ENCODE measurements around the gene APOC3. TPM values are rescaled to one million over a fixed set of nuclear protein-coding genes. Genes with fewer than 3 reads are reported as not detected.

The APOC3 gene
- total RNA-seq, 2 donors from 2014 or later, result 7.3 TPM; not detected in 1

GRCh38 chr11:116857316-116857715 is 27.6 kb downstream of the APOC3 start:
- Histone ChIP-seq H3K27me3 (no peaks in the 10 kb centered on the region), H3K4me3 (no peak overlapping the region), H3K36me3 (replicated peaks in 1 of 2; ENCODE audit: insufficient read depth in 1 of 2, low read depth in 2 of 2) (peaks cover 0 to 35% of the 10 kb centered on the region in 2 donors), H3K4me1 (no peaks in the 10 kb centered on the region), H3K9me3 (no peaks in the 10 kb centered on the region), H3K27ac (no peak overlapping the region)
- no peak for TF ChIP-seq POLR2A (IDR thresholded peaks at IDR 0.05)
- no peak for TF ChIP-seq CTCF (IDR thresholded peaks at IDR 0.05)
- intact Hi-C loops (cut with DNase I), result no loop called here
- DNase-seq, result no peak
- 80 to 88% methylated on average over 2 of the region's 2 CpGs for WGBS, 2 donors
- no peak for ATAC-seq

- H3K4me1 ChIP-seq, result no peaks in the 10 kb centered on the region
- intact Hi-C loops (cut with DNase I), result no loop called here
- H3K27ac ChIP-seq, result no peak overlapping the region
- TF ChIP-seq POLR2A (IDR thresholded peaks at IDR 0.05), result no peak
- no peak for TF ChIP-seq CTCF (IDR thresholded peaks at IDR 0.05)
- WGBS, 2 donors, result 84 to 96% methylated on average over 4 to 7 of the region's 7 CpGs
- no peaks in the 10 kb centered on the region for H3K9me3 ChIP-seq
- ATAC-seq (no peak), DNase-seq (no peak)
- peaks cover 0 to 38% of the 10 kb centered on the region in 2 donors for H3K36me3 ChIP-seq (replicated peaks in 1 of 2; ENCODE audit: insufficient read depth in 1 of 2, low read depth in 2 of 2)
- no peak overlapping the region for H3K4me3 ChIP-seq
- no peaks in the 10 kb centered on the region for H3K27me3 ChIP-seq
These were observed 28.2 kb downstream of the APOC3 start for GRCh38 chr11:116857936-116858335.

GRCh38 chr11:116859175-116859574 is 29.5 kb downstream of the APOC3 start:
- no peaks in the 10 kb centered on the region for H3K4me1 ChIP-seq
- H3K27ac ChIP-seq, result no peak overlapping the region
- no peaks in the 10 kb centered on the region for H3K9me3 ChIP-seq
- intact Hi-C loops (cut with DNase I), result no loop called here
- H3K36me3 ChIP-seq (replicated peaks in 1 of 2; ENCODE audit: insufficient read depth in 1 of 2, low read depth in 2 of 2), result peaks cover 0 to 40% of the 10 kb centered on the region in 2 donors
- no peaks in the 10 kb centered on the region for H3K27me3 ChIP-seq
- no peak overlapping the region for H3K4me3 ChIP-seq
- 84 to 92% methylated on average over 5 to 8 of the region's 8 CpGs for WGBS, 2 donors
- DNase-seq (no peak), ATAC-seq (no peak)
- TF ChIP-seq CTCF (IDR thresholded peaks at IDR 0.05), result no peak
- no peak for TF ChIP-seq POLR2A (IDR thresholded peaks at IDR 0.05)

GRCh38 chr11:116860303-116860702 is 30.6 kb downstream of the APOC3 start:
- Histone ChIP-seq H3K27ac (no peak overlapping the region), H3K4me1 (no peaks in the 10 kb centered on the region), H3K9me3 (no peaks in the 10 kb centered on the region), H3K4me3 (no peak overlapping the region), H3K27me3 (no peaks in the 10 kb centered on the region), H3K36me3 (replicated peaks in 1 of 2; ENCODE audit: insufficient read depth in 1 of 2, low read depth in 2 of 2) (peaks cover 0 to 45% of the 10 kb centered on the region in 2 donors)
- WGBS, 2 donors, result 87 to 95% methylated on average over 4 to 6 of the region's 6 CpGs
- ATAC-seq (no peak), DNase-seq (no peak)
- intact Hi-C loops (cut with DNase I), result no loop called here
- TF ChIP-seq CTCF (IDR thresholded peaks at IDR 0.05), result no peak
- TF ChIP-seq POLR2A (IDR thresholded peaks at IDR 0.05), result no peak

- Histone ChIP-seq H3K27ac (no peak overlapping the region), H3K4me1 (no peaks in the 10 kb centered on the region), H3K9me3 (no peaks in the 10 kb centered on the region), H3K27me3 (no peaks in the 10 kb centered on the region), H3K4me3 (no peak overlapping the region), H3K36me3 (replicated peaks in 1 of 2; ENCODE audit: insufficient read depth in 1 of 2, low read depth in 2 of 2) (peaks cover 0 to 47% of the 10 kb centered on the region in 2 donors)
- no peak for TF ChIP-seq CTCF (IDR thresholded peaks at IDR 0.05)
- TF ChIP-seq POLR2A (IDR thresholded peaks at IDR 0.05), result no peak
- ATAC-seq, result no peak
- intact Hi-C loops (cut with DNase I), result no loop called here
- DNase-seq, result no peak
- WGBS, 2 donors, result 88 to 96% methylated on average over 1 of the region's 1 CpG
These were observed 31.8 kb downstream of the APOC3 start for GRCh38 chr11:116861539-116861938.

Measured in body of pancreas (tissue), 4 donors.